ENCODE measurements around the gene ZNF175.

Gene ZNF175

DNA sequence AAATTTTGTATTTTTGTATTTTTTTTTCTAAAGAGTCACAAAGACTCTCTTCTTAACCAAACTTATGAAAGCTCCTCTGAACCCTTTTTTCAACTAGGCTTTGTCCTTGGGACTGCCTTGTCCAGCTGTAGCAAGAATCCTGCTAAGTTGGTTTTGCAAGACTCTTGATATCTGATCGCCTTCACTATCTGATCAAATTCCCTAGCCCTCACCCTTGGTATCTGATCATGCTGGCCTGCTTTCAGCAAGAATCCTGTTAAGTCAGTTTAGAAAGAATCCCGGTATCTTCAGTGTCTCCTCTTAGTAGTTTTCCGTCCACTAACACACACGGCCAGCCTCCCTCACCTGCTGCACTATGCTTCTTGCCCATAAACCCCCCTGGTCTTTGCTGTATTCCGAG, 61.0 kb downstream of the ZNF175 start:
- no peak for TF ChIP-seq SPI1 (IDR thresholded peaks at IDR 0.05; ENCODE audit: borderline replicate concordance, low read depth)
- no peak for TF ChIP-seq GABPA (IDR thresholded peaks at IDR 0.05; ENCODE audit: low read depth)
- TF ChIP-seq, protein P1, sequence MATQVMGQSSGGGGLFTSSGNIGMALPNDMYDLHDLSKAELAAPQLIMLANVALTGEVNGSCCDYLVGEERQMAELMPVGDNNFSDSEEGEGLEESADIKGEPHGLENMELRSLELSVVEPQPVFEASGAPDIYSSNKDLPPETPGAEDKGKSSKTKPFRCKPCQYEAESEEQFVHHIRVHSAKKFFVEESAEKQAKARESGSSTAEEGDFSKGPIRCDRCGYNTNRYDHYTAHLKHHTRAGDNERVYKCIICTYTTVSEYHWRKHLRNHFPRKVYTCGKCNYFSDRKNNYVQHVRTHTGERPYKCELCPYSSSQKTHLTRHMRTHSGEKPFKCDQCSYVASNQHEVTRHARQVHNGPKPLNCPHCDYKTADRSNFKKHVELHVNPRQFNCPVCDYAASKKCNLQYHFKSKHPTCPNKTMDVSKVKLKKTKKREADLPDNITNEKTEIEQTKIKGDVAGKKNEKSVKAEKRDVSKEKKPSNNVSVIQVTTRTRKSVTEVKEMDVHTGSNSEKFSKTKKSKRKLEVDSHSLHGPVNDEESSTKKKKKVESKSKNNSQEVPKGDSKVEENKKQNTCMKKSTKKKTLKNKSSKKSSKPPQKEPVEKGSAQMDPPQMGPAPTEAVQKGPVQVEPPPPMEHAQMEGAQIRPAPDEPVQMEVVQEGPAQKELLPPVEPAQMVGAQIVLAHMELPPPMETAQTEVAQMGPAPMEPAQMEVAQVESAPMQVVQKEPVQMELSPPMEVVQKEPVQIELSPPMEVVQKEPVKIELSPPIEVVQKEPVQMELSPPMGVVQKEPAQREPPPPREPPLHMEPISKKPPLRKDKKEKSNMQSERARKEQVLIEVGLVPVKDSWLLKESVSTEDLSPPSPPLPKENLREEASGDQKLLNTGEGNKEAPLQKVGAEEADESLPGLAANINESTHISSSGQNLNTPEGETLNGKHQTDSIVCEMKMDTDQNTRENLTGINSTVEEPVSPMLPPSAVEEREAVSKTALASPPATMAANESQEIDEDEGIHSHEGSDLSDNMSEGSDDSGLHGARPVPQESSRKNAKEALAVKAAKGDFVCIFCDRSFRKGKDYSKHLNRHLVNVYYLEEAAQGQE (IDR thresholded peaks at IDR 0.05; ENCODE audit: insufficient replicate concordance, low read depth) = no peak
- TF ChIP-seq POLR2AphosphoS5 (IDR thresholded peaks at IDR 0.05; ENCODE audit: low read depth) = no peak
- TF ChIP-seq, protein P2, sequence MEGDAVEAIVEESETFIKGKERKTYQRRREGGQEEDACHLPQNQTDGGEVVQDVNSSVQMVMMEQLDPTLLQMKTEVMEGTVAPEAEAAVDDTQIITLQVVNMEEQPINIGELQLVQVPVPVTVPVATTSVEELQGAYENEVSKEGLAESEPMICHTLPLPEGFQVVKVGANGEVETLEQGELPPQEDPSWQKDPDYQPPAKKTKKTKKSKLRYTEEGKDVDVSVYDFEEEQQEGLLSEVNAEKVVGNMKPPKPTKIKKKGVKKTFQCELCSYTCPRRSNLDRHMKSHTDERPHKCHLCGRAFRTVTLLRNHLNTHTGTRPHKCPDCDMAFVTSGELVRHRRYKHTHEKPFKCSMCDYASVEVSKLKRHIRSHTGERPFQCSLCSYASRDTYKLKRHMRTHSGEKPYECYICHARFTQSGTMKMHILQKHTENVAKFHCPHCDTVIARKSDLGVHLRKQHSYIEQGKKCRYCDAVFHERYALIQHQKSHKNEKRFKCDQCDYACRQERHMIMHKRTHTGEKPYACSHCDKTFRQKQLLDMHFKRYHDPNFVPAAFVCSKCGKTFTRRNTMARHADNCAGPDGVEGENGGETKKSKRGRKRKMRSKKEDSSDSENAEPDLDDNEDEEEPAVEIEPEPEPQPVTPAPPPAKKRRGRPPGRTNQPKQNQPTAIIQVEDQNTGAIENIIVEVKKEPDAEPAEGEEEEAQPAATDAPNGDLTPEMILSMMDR (IDR thresholded peaks at IDR 0.05; ENCODE audit: insufficient read depth, low read length) = no peak
- Histone ChIP-seq H3K27me3 (ENCODE audit: insufficient read depth, poor library complexity, severe bottlenecking) (no peaks in the 10 kb centered on the region), H3K4me3 (replicated peaks; ENCODE audit: insufficient read depth, low read length) (no peak overlapping the region), H3K27ac (replicated peaks) (no peak overlapping the region)
- no peak for DNase-seq (ENCODE audit: low read depth in 1 of 2, low spot score in 1 of 2)

DNA sequence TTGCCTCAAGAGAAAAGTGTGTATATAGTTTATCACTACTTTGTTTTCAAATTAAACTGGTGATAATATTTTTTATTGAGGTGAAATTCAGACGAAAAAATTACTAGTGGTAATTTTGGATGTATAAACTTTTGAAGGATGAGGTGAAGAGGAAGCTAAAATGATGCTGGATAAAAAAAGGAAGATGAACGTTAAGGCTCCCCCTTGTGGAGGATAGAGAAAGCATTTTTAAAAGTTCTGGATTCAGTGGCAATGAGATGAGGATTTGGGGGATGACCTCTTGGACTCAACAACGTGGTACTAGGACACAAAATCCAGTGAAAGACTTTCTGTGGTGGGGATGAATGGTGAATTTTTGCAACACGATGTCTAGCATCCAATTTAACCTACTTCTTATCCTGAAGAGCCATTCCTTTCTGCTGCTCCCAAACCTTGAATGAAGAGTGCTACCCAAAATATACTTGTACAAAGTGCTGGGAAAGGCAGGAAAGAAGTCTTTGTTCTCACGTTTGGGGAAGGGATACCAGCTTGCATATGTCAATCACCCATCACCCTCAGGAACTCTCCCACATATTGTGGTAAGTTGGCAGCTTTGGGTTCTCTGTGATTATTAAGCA, 66.4 kb downstream of the ZNF175 start:
- H3K27ac ChIP-seq (replicated peaks) = peak overlapping the region; percentile 52
- no peak overlapping the region for H3K4me3 ChIP-seq (replicated peaks; ENCODE audit: insufficient read depth, low read length)
- TF ChIP-seq POLR2AphosphoS5 (IDR thresholded peaks at IDR 0.05; ENCODE audit: low read depth) (no peak), SPI1 (IDR thresholded peaks at IDR 0.05; ENCODE audit: borderline replicate concordance, low read depth) (no peak; the same call in 1 of the 2 replicates), GABPA (IDR thresholded peaks at IDR 0.05; ENCODE audit: low read depth) (no peak)
- TF ChIP-seq, protein P1 (IDR thresholded peaks at IDR 0.05; ENCODE audit: insufficient replicate concordance, low read depth) = peak; percentile 67
- TF ChIP-seq, protein P2 (IDR thresholded peaks at IDR 0.05; ENCODE audit: insufficient read depth, low read length) = peak; percentile 39
- no peak for DNase-seq (ENCODE audit: low read depth in 1 of 2, low spot score in 1 of 2)
- H3K27me3 ChIP-seq (ENCODE audit: insufficient read depth, poor library complexity, severe bottlenecking) = no peaks in the 10 kb centered on the region

DNA sequence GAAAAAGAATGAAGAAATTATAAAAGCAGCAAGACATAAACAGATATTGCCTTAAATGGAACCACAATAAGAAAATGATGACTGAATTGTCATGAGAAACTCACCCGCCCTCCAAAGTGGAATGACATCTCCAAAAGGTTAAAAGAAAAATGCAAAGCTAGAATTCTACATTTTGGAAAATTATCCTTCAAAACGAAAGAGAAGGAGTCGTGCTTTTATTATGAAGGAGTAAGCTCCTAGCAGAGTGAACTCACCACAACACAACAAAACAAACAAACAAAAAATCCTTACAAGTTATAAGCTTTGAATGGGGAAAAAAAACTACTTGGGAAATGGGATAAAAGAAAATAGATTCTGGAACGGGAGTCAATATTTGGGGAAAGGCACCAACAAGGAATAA, 68.8 kb downstream of the ZNF175 start:
- no peak for DNase-seq (ENCODE audit: low read depth in 1 of 2, low spot score in 1 of 2)
- H3K27ac ChIP-seq (replicated peaks) = no peak overlapping the region
- no peaks in the 10 kb centered on the region for H3K27me3 ChIP-seq (ENCODE audit: insufficient read depth, poor library complexity, severe bottlenecking)
- TF ChIP-seq SPI1 (IDR thresholded peaks at IDR 0.05; ENCODE audit: borderline replicate concordance, low read depth) (no peak), POLR2AphosphoS5 (IDR thresholded peaks at IDR 0.05; ENCODE audit: low read depth) (no peak), GABPA (IDR thresholded peaks at IDR 0.05; ENCODE audit: low read depth) (no peak)
- TF ChIP-seq, protein P1 (IDR thresholded peaks at IDR 0.05; ENCODE audit: insufficient replicate concordance, low read depth) = no peak
- TF ChIP-seq, protein P2 (IDR thresholded peaks at IDR 0.05; ENCODE audit: insufficient read depth, low read length) = no peak
- no peak overlapping the region for H3K4me3 ChIP-seq (replicated peaks; ENCODE audit: insufficient read depth, low read length)
